Stomach (tissue), 9 donors: ENCODE measurements around the gene ATP7A. TPM values are rescaled to one million over a fixed set of nuclear protein-coding genes. Genes with fewer than 3 reads are reported as not detected.

Source experiments
- DNase-seq, 2 donors: peaks; one replicate each; pipeline versions ENCODE4 v3.0.0 to v3.0.0-alpha.2; 2013 to 2019
- H3K27ac ChIP-seq, 5 donors: fragments of 200-600 bp in 4 of 5; sonication (generic) in 4 of 5; one replicate each; pipeline ENCODE4 v1.5.1; 2013 to 2019; ENCODE audit warnings: mild to moderate bottlenecking in 1 of 5, moderate library complexity in 1 of 5
- H3K27me3 ChIP-seq, 3 donors: fragments of 200-600 bp; sonication (generic); one replicate each; pipeline ENCODE4 v1.5.1; 2017 to 2019; ENCODE audit warnings: mixed run types in 1 of 3
- H3K36me3 ChIP-seq, 4 donors: fragments of 200-600 bp; sonication (generic); 1 replicate in 3 of 4; 2 replicates in 1 of 4; pipeline ENCODE4 v1.5.1; 2016 to 2019
- H3K4me1 ChIP-seq, 4 donors: fragments of 200-600 bp; sonication (generic); one replicate each; pipeline ENCODE4 v1.5.1; 2016 to 2019
- H3K4me3 ChIP-seq, 4 donors: fragments of 200-600 bp; sonication (generic) in 3 of 4; one replicate each; pipeline ENCODE4 v1.5.1; 2016 to 2019; ENCODE audit warnings: mild to moderate bottlenecking in 1 of 4
- H3K9me3 ChIP-seq, 4 donors: fragments of 200-600 bp; sonication (generic); one replicate each; pipeline ENCODE4 v1.5.1; 2016 to 2019
- EP300 ChIP-seq: sonication (generic); formaldehyde crosslinking; IDR thresholded peaks from one replicate; pipeline ENCODE4 v1.6.1; 2017; ENCODE audit warnings: antibody characterized with exemption
- POLR2A ChIP-seq, 4 donors: fragments of 450-650 bp; IDR thresholded peaks; one replicate each; pipeline ENCODE4 v1.6.1; 2016; ENCODE audit warnings: antibody characterized with exemption in 4 of 4, control low read depth in 2 of 4, mild to moderate bottlenecking in 1 of 4, moderate library complexity in 1 of 4
- POLR2AphosphoS5 ChIP-seq, 3 donors: sonication (generic); formaldehyde crosslinking; IDR thresholded peaks; one replicate each; pipeline ENCODE4 v1.6.1; 2016; ENCODE audit warnings: antibody characterized with exemption in 3 of 3
- WGBS, 5 donors: extraction: QIAGEN DNeasy Blood & Tissue Kit in 3 of 5; methylation state at CpG; one replicate each; pipeline versions ENCODE4 v1.1.5 to v1.1.7; 2013 to 2018; 5-methylcytosine and 5-hydroxymethylcytosine counted together
- intact Hi-C: fragments of 100-400 bp; cut with DNase I; formaldehyde crosslinking; loops from one replicate; pipeline ENCODE4 v1.15.1; 2023; ENCODE audit warnings: low total_unique reads
- polyA plus RNA-seq, 3 donors: library from polyadenylated mRNA; stranded (reverse); fragments of 200-250 nt; gene quantifications; one replicate each; pipeline ENCODE4 v1.2.3, GENCODE V29; 2013
- total RNA-seq, 5 donors: library from RNA; depleted of rRNA; stranded (reverse); fragments of >200 nt; gene quantifications; one replicate each; pipeline versions ENCODE4 v1.1.0 to v1.2.3, GENCODE V29; 2014 to 2016
- TF ChIP-seq, protein P1 (sequence below), 7 experiments: fragments of 450-650 bp in 4 of 7; fragments of 200-600 bp in 3 of 7; sonication (generic) in 3 of 7; IDR thresholded peaks; one replicate each; pipeline ENCODE4 v1.5.1; 2016 to 2019; ENCODE audit warnings: antibody characterized with exemption in 7 of 7, control low read depth in 2 of 7, mild to moderate bottlenecking in 1 of 7
- donor health status: healthy with polysubstance abuse.
- donor health status: Bipolar disorder and iron deficiency.
- donor health status: healthy.

Gene ATP7A
- total and polyA plus RNA-seq, 8 donors = 0.76 to 38.2 (median 4.4) TPM

DNA sequence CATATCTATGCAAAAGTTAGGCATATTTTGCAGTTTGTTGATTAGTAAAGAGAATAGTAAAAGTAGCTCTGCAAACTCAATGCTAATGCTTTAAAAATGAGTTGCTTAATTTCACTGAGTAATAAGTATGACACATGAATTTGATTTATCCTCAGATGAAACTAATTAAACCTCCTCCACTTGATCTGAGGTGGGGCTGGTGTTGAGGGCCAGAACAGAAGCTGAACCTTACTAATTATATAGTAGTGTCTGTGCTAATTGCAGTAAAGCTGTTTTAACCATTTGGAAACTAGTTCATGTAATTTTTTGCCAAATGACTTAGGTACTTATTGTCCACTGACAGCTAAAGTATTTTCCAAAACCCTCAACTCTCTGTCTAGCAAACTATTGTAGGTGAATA, 66.6 kb downstream of the ATP7A start:
- no peaks in the 10 kb centered on the region for H3K4me1 ChIP-seq
- H3K27ac ChIP-seq = no peak overlapping the region
- no peaks in the 10 kb centered on the region for H3K27me3 ChIP-seq
- intact Hi-C loops = no loop called here
- no peak for TF ChIP-seq EP300
- no peak for TF ChIP-seq POLR2AphosphoS5 (IDR thresholded peaks at IDR 0.05)
- TF ChIP-seq, protein P1, sequence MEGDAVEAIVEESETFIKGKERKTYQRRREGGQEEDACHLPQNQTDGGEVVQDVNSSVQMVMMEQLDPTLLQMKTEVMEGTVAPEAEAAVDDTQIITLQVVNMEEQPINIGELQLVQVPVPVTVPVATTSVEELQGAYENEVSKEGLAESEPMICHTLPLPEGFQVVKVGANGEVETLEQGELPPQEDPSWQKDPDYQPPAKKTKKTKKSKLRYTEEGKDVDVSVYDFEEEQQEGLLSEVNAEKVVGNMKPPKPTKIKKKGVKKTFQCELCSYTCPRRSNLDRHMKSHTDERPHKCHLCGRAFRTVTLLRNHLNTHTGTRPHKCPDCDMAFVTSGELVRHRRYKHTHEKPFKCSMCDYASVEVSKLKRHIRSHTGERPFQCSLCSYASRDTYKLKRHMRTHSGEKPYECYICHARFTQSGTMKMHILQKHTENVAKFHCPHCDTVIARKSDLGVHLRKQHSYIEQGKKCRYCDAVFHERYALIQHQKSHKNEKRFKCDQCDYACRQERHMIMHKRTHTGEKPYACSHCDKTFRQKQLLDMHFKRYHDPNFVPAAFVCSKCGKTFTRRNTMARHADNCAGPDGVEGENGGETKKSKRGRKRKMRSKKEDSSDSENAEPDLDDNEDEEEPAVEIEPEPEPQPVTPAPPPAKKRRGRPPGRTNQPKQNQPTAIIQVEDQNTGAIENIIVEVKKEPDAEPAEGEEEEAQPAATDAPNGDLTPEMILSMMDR (IDR thresholded peaks at IDR 0.05) = no peak
- H3K36me3 ChIP-seq = no peaks in the 10 kb centered on the region
- H3K4me3 ChIP-seq = no peak overlapping the region
- no peaks in the 10 kb centered on the region for H3K9me3 ChIP-seq
- DNase-seq = no peak

DNA sequence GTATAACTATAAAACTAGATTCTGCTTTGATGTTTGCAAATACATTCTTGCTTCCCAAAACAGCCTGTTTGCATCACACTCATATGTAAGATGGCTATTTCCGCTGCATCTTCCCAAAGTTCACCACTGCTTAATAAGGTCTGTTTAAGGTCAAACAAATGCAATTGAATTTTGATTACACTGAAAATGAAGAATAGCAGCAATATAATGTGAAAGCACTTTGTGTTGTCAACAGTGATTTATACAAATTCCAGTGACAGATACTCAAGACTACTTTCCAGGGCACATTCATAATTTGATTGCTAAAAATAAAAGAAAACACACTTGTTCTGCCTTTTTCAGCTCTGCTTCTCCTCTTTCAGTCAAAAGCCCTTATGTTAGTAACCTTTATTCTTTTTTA, 67.0 kb downstream of the ATP7A start:
- H3K27ac ChIP-seq = no peak overlapping the region
- no peaks in the 10 kb centered on the region for H3K9me3 ChIP-seq
- H3K4me3 ChIP-seq = no peak overlapping the region
- H3K4me1 ChIP-seq = no peaks in the 10 kb centered on the region
- no peaks in the 10 kb centered on the region for H3K27me3 ChIP-seq
- intact Hi-C loops = no loop called here
- no peak for TF ChIP-seq EP300
- TF ChIP-seq POLR2AphosphoS5 (IDR thresholded peaks at IDR 0.05) = no peak
- no peak for TF ChIP-seq POLR2A (IDR thresholded peaks at IDR 0.05)
- TF ChIP-seq, protein P1 (IDR thresholded peaks at IDR 0.05) = no peak
- 84 to 100% (median 94%) methylated on average over 1 of the region's 1 CpG for WGBS, 5 donors
- no peaks in the 10 kb centered on the region for H3K36me3 ChIP-seq
- no peak for DNase-seq

DNA sequence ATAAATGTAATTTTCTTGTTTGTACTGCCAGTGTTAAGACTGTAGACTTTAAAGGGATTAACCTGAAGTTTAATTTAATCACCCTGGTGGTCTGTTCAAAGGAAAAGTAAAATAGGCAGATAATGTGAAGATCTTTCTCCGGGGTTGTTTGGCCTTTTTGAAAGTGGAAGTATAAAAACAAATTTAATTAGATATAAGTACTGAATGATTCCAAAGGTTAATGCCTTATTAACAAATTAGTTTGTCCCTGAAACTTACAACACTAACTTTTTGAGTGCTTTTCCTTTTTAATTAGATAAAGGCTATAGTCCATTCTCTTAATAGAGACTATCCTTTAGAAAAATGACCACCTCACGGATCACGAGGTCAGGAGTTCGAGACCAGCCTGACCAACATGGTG, 69.4 kb downstream of the ATP7A start:
- no peak for DNase-seq
- Histone ChIP-seq H3K9me3 (no peaks in the 10 kb centered on the region), H3K27ac (no peak overlapping the region), H3K4me1 (no peaks in the 10 kb centered on the region), H3K36me3 (no peaks in the 10 kb centered on the region), H3K27me3 (no peaks in the 10 kb centered on the region), H3K4me3 (no peak overlapping the region)
- WGBS, 5 donors = 74 to 98% (median 85%) methylated on average over 4 of the region's 4 CpGs
- TF ChIP-seq POLR2A (IDR thresholded peaks at IDR 0.05) = no peak
- TF ChIP-seq, protein P1 (IDR thresholded peaks at IDR 0.05) = no peak
- TF ChIP-seq EP300 = no peak
- no peak for TF ChIP-seq POLR2AphosphoS5 (IDR thresholded peaks at IDR 0.05)
- intact Hi-C loops = no loop called here

DNA sequence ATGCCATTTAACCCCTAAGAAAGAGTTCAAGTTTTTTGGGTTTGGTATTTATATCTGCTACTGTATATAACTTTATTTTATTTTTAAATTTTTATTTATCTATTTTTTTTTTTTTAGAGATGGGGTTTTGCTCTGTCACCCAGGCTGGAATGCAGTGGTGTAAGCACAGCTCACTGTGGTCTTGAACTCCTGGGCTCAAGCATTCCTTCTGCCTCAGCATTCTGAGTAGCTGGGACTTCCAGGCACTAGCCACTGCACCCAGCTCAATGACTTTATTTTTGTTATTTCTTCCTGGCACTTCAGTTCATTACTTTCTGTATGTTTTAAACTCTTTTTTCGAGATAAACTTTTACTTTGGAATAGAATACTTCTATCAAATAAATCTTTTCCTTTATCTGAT, 101.4 kb downstream of the ATP7A start:
- DNase-seq = no peak
- Histone ChIP-seq H3K27ac (no peak overlapping the region), H3K9me3 (no peaks in the 10 kb centered on the region), H3K27me3 (peaks cover 0 to under 1% (median 0%) of the 10 kb centered on the region in 3 donors), H3K4me3 (no peak overlapping the region), H3K36me3 (peaks cover 0 to 3% (median 0%) of the 10 kb centered on the region in 4 donors), H3K4me1 (no peaks in the 10 kb centered on the region)
- TF ChIP-seq POLR2AphosphoS5 (IDR thresholded peaks at IDR 0.05) (no peak), EP300 (no peak), POLR2A (IDR thresholded peaks at IDR 0.05) (no peak)
- TF ChIP-seq, protein P1 (IDR thresholded peaks at IDR 0.05) = no peak
- intact Hi-C loops = no loop called here
- 64 to 100% (median 91%) methylated on average over 1 of the region's 1 CpG for WGBS, 5 donors
